CD14-positive monocyte (primary cell): ENCODE results near the gene RSPO4. TPM values are rescaled to one million over a fixed set of nuclear protein-coding genes. Genes with fewer than 3 reads are reported as not detected.

ENCODE experiments used
- DNase-seq, 3 donors: peaks; one replicate each; pipeline ENCODE4 v3.0.0-alpha.2; 2011 to 2022
- H2AFZ ChIP-seq: 2 replicates; pipeline ENCODE4 v1.6.0; 2012; ENCODE audit warnings: mild to moderate bottlenecking, low read depth, low read length, inconsistent platforms; ENCODE audit not compliant: insufficient read depth, poor library complexity, severe bottlenecking
- H3K27ac ChIP-seq, 2 donors: 1 replicate in 1 of 2; 2 replicates in 1 of 2; pipeline ENCODE4 v1.5.1; 2012 to 2013; ENCODE audit warnings: low read length in 2 of 2, control low read depth in 1 of 2, inconsistent platforms in 1 of 2, low read depth in 1 of 2, mild to moderate bottlenecking in 1 of 2
- H3K27me3 ChIP-seq, 2 donors: one replicate each; pipeline versions ENCODE4 v1.6.0 to v1.6.1; 2011 to 2013; ENCODE audit warnings: low read length in 2 of 2; ENCODE audit not compliant: control insufficient read depth in 2 of 2, insufficient read depth in 2 of 2
- H3K36me3 ChIP-seq, 2 donors: replicated peaks in 1 of 2; 1 replicate in 1 of 2; 2 replicates in 1 of 2; pipeline versions ENCODE4 v1.5.1 to v1.6.1; 2012 to 2013; ENCODE audit warnings: low read length in 2 of 2, control low read depth in 1 of 2, inconsistent platforms in 1 of 2, mild to moderate bottlenecking in 1 of 2; ENCODE audit not compliant: insufficient read depth in 2 of 2, control insufficient read depth in 1 of 2
- H3K4me1 ChIP-seq, 2 donors: 1 replicate in 1 of 2; 2 replicates in 1 of 2; pipeline versions ENCODE4 v1.5.1 to v1.6.1; 2012 to 2013; ENCODE audit warnings: low read length in 2 of 2, control low read depth in 1 of 2, inconsistent platforms in 1 of 2, mild to moderate bottlenecking in 1 of 2, moderate library complexity in 1 of 2; ENCODE audit not compliant: insufficient read depth in 2 of 2, control insufficient read depth in 1 of 2
- H3K4me2 ChIP-seq: replicated peaks from 2 replicates; pipeline ENCODE3; 2012; ENCODE audit warnings: low read length, moderate library complexity, mild to moderate bottlenecking; ENCODE audit not compliant: poor library complexity, severe bottlenecking; ENCODE audit errors: extremely low read depth
- H3K4me3 ChIP-seq, 3 experiments: fragments of 200-600 bp in 1 of 3; sonication (generic) in 1 of 3; replicated peaks in 1 of 3; 1 replicate in 2 of 3; 2 replicates in 1 of 3; pipeline ENCODE4 v1.5.1; 2011 to 2013; ENCODE audit warnings: low read length in 3 of 3, mild to moderate bottlenecking in 3 of 3, control low read depth in 2 of 3, low read depth in 2 of 3, inconsistent platforms in 1 of 3, moderate library complexity in 1 of 3
- H3K79me2 ChIP-seq: 2 replicates; pipeline ENCODE4 v1.6.0; 2012; ENCODE audit warnings: mild to moderate bottlenecking, control low read depth, inconsistent platforms, low read length, moderate library complexity; ENCODE audit not compliant: insufficient read depth
- H3K9ac ChIP-seq: 2 replicates; pipeline ENCODE4 v1.6.0; 2017; ENCODE audit warnings: low read length, mild to moderate bottlenecking; ENCODE audit not compliant: insufficient read depth, poor library complexity, severe bottlenecking
- H3K9me3 ChIP-seq, 2 donors: replicated peaks in 1 of 2; 1 replicate in 1 of 2; 2 replicates in 1 of 2; pipeline versions ENCODE4 v1.5.1 to v1.6.1; 2012 to 2013; ENCODE audit warnings: low read length in 2 of 2, control low read depth in 1 of 2; ENCODE audit not compliant: control insufficient read depth in 1 of 2, insufficient read depth in 1 of 2
- H4K20me1 ChIP-seq: 2 replicates; pipeline ENCODE4 v1.6.0; 2012; ENCODE audit warnings: mild to moderate bottlenecking, low read length, control low read depth, moderate library complexity; ENCODE audit not compliant: insufficient read depth
- H3K27ac Mint-ChIP-seq, 7 donors: one replicate each; pipeline ENCODE4 v1.8.0; 2020; ENCODE audit warnings: mild to moderate bottlenecking in 7 of 7, mixed read lengths in 7 of 7, moderate library complexity in 6 of 7, inconsistent platforms in 2 of 7
- H3K27me3 Mint-ChIP-seq, 3 donors: one replicate each; pipeline ENCODE4 v1.8.0; 2021 to 2022; ENCODE audit warnings: low read depth in 3 of 3, mild to moderate bottlenecking in 3 of 3, mixed read lengths in 3 of 3, moderate library complexity in 3 of 3, inconsistent platforms in 1 of 3
- H3K36me3 Mint-ChIP-seq, 2 donors: one replicate each; pipeline ENCODE4 v1.8.0; 2020; ENCODE audit warnings: mixed read lengths in 2 of 2, inconsistent platforms in 1 of 2, mild to moderate bottlenecking in 1 of 2
- H3K4me1 Mint-ChIP-seq: one replicate; pipeline ENCODE4 v1.8.0; 2020; ENCODE audit warnings: mild to moderate bottlenecking, mixed read lengths
- H3K4me3 Mint-ChIP-seq, 2 donors: one replicate each; pipeline ENCODE4 v1.8.0; 2020; ENCODE audit warnings: mild to moderate bottlenecking in 2 of 2, mixed read lengths in 2 of 2, moderate library complexity in 1 of 2
- H3K9me3 Mint-ChIP-seq, 7 donors: one replicate each; pipeline ENCODE4 v1.8.0; 2020 to 2022; ENCODE audit warnings: mixed read lengths in 7 of 7, mild to moderate bottlenecking in 6 of 7, moderate library complexity in 6 of 7, inconsistent platforms in 2 of 7
- WGBS: methylation state at CpG from one replicate; pipeline ENCODE4 v1.1.5; 2013; ENCODE audit warnings: missing lambda C conversion rate; ENCODE audit not compliant: insufficient coverage; 5-methylcytosine and 5-hydroxymethylcytosine counted together
- intact Hi-C, 2 donors: fragments of 100-400 bp; cut with micrococcal nuclease; formaldehyde crosslinking; loops; one replicate each; pipeline versions ENCODE4 v1.15.0 to v1.15.1; 2023
- polyA plus RNA-seq, 3 donors: library from polyadenylated mRNA; depleted of rRNA in 1 of 3; unstranded in 2 of 3; stranded (reverse) in 1 of 3; fragments of 300-500 nt in 2 of 3; fragments of >200 nt in 1 of 3; fragmentation: Illumina TruSeq in 2 of 3; gene quantifications; 1 replicate in 2 of 3; 2 replicates in 1 of 3; pipeline ENCODE4 v1.2.3, GENCODE V29; 2012 to 2021
- TF ChIP-seq, protein P1 (sequence below): fragments of 200-600 bp; IDR thresholded peaks from one replicate; pipeline ENCODE4 v1.8.0; 2022; ENCODE audit warnings: antibody characterized with exemption, mild to moderate bottlenecking

Gene RSPO4
- polyA plus RNA-seq, 3 donors = not detected

DNA sequence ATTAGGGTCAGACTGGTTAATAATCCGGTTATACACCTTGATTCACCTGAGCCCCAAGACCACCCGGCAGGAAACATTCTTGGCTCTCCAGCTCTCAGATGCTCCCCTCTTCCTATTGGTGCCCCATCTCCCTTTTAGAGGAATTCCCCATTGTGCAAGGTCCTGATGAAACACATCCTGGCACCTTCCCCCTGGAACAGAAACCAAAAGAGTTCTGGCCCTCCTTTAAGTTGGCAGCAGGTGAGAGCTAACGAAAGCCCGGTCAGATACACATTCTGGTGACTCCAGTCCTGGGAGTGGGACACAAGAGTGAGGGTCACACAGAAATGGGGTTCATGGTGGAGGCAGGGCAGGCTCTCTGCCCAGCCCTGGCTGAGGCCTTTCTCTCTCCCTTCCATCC lies 32.2 kb downstream of the RSPO4 start:
- no peaks in the 10 kb centered on the region for H3K27me3 ChIP-seq
- DNase-seq = peak in 1 of 3 donors; percentile 34
- no peak overlapping the region for H3K9ac ChIP-seq
- Mint-ChIP-seq H3K27me3 (peaks cover 3 to 13% (median 5%) of the 10 kb centered on the region in 3 donors), H3K36me3 (no peaks in the 10 kb centered on the region), H3K4me1 (peaks cover 7% of the 10 kb centered on the region), H3K9me3 (peaks cover 0 to 3% (median 0%) of the 10 kb centered on the region in 7 donors), H3K27ac (no peak overlapping the region), H3K4me3 (no peak overlapping the region)
- H3K79me2 ChIP-seq = no peaks in the 10 kb centered on the region
- no peaks in the 10 kb centered on the region for H3K36me3 ChIP-seq
- H2AFZ ChIP-seq = no peak overlapping the region
- TF ChIP-seq, protein P1, sequence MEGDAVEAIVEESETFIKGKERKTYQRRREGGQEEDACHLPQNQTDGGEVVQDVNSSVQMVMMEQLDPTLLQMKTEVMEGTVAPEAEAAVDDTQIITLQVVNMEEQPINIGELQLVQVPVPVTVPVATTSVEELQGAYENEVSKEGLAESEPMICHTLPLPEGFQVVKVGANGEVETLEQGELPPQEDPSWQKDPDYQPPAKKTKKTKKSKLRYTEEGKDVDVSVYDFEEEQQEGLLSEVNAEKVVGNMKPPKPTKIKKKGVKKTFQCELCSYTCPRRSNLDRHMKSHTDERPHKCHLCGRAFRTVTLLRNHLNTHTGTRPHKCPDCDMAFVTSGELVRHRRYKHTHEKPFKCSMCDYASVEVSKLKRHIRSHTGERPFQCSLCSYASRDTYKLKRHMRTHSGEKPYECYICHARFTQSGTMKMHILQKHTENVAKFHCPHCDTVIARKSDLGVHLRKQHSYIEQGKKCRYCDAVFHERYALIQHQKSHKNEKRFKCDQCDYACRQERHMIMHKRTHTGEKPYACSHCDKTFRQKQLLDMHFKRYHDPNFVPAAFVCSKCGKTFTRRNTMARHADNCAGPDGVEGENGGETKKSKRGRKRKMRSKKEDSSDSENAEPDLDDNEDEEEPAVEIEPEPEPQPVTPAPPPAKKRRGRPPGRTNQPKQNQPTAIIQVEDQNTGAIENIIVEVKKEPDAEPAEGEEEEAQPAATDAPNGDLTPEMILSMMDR = no peak
- H3K4me1 ChIP-seq = peaks cover 0 to 4% of the 10 kb centered on the region in 2 donors
- no peaks in the 10 kb centered on the region for H3K9me3 ChIP-seq
- 88% methylated on average over 1 of the region's 4 CpGs for WGBS
- no peaks in the 10 kb centered on the region for H4K20me1 ChIP-seq
- intact Hi-C loops = no loop called here
- no peak overlapping the region for H3K27ac ChIP-seq
- no peak overlapping the region for H3K4me2 ChIP-seq
- no peak overlapping the region for H3K4me3 ChIP-seq

DNA sequence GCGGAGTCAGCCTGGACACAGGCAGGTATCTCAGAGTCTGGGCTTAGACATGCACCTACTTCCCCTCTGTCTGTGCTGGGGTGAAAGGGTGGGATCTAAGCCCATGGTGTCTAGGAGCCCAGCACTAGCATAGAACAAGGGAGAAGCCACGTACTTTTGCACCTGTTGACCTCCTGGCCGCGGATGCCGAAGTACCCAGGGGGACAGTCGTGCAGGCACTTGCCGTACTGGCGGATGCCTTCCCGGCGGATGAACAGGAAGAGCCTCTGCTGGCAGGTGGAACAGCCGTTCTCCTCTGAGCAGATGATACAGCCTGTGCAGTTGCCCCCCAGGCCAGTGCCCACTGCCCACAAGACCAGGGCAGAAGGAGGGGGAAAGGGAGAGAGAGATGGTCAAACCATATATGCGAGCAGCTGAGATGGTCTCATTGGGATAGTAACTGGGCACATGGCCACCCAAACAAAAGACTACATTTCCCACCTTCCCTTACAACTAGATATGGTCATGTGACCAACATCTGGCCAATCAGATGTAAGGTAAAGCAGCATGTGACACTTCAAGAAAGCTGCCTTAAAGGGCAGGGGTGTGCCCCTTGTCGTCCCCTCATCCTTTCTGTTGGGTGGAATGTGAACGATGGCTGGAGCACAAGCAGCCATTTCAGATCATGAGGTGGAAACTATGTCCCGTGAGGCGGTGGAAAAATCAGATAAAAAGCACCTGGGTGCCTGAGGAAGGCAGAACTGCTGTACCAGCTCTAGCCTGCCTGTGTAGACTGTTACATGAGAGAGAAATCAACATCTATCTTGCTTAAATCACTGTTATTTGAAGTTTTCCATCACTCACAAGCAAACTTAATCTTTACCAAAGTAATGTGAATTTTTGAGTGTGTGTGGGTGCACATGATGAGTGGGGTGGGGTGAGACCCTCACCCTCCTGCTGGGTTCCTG lies 34.0 kb downstream of the RSPO4 start:
- Histone ChIP-seq H3K27ac (no peak overlapping the region), H3K36me3 (no peaks in the 10 kb centered on the region), H3K27me3 (no peaks in the 10 kb centered on the region), H3K4me2 (no peak overlapping the region), H2AFZ (no peak overlapping the region), H3K79me2 (no peaks in the 10 kb centered on the region), H3K9ac (no peak overlapping the region), H3K9me3 (no peaks in the 10 kb centered on the region), H3K4me1 (no peaks in the 10 kb centered on the region), H3K4me3 (no peak overlapping the region), H4K20me1 (no peaks in the 10 kb centered on the region)
- Mint-ChIP-seq H3K4me1 (peaks cover 3% of the 10 kb centered on the region), H3K27ac (no peak overlapping the region), H3K9me3 (peaks cover 0 to 3% (median 0%) of the 10 kb centered on the region in 7 donors), H3K27me3 (peaks cover 3 to 16% (median 5%) of the 10 kb centered on the region in 3 donors), H3K4me3 (no peak overlapping the region), H3K36me3 (no peaks in the 10 kb centered on the region)
- WGBS = 96% methylated on average over 12 of the region's 16 CpGs
- intact Hi-C loops = no loop called here
- DNase-seq = peak; percentile 18 to 39 (median 27)
- TF ChIP-seq, protein P1 = no peak
